HG03575 (cell line): Measurements from ENCODE around the gene DFFA.
A peak's percentile ranks its signal among the peaks of the same experiment; 100 is the strongest.

Experiments
- ATAC-seq: cut with Tn5 transposase; IDR thresholded peaks from one replicate; pipeline ENCODE4 v1.9.1; 2021; ENCODE audit not compliant: unreplicated experiment, insufficient number of reproducible peaks, low FRiP score; ENCODE audit errors: extremely low read depth

Gene DFFA, protein sequence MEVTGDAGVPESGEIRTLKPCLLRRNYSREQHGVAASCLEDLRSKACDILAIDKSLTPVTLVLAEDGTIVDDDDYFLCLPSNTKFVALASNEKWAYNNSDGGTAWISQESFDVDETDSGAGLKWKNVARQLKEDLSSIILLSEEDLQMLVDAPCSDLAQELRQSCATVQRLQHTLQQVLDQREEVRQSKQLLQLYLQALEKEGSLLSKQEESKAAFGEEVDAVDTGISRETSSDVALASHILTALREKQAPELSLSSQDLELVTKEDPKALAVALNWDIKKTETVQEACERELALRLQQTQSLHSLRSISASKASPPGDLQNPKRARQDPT

DNA sequence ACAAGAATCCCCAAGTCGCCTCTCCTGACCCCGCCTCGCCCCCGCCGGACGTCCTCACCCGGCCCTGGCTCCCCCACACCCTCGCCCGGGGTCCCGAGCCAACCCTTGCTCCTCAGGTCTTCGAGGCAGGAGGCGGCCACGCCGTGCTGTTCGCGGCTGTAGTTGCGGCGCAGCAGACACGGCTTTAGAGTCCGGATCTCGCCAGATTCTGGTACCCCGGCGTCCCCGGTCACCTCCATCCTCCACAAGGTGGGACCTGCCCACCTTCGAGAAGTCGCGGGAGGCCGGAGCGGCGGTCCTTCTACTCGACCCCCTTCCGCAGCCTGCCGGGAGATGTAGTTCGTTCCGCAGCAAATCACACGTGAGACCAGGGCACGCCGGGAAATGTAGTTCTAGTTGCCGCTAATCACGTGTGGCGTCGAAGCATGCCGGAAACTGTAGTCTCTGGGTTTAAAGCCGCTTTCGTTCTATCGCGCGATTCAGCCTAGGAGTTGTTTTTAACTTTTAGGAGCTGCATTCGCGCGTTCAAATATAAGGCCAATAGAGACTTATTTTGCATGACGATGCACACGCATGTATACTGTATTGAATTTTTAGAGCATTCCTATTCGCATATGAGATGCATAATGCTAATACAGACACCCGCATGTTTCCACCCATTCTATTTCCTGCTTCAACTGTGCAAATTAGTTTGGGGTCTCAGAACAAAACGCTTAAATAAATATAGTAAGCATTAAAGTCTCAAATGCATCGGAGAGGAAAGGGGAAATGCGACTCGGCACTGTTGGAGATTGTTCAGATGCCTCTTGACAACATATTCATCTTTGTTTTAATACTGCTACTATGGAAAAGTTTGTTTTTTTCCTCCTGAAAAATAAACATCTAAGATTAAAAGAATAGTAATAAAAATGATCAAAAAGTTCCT lies at the start of gene DFFA:
Gene DFFA (minus strand): TSS at position 310 of the 925 bp plus-strand sequence. CDS start 71 bp downstream, at position 239.
- ATAC-seq = no peak

DNA sequence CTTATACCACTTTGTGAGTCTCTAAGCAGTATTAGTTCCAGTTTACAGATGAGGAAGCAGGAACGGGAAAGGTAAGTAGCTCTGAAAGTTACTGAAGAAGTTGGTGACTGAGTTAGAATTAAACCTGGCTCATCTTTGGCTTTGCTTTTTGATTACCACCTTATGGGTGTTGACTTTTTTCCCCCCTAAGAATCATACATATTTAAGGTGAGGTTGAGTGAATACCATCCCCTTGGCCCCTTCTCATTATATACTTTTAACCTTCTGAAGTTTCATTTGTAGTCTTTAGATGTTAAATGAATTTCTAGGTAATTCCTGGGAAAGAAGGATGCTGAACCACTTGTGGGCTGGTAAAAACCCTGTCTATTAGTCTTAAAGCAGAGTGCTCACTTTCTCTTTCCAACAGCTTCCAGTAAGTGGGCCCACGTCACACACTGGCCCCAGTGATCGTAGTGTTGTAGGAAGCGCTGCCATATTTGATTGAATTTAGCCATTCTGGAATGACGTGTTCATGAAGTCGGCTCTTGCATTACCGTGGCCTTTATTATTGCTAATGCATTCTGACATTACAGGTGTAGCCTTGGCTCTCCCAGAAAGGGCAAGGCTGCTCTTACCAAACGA lies 49.3 kb upstream of the DFFA start:
- no peak for ATAC-seq

DNA sequence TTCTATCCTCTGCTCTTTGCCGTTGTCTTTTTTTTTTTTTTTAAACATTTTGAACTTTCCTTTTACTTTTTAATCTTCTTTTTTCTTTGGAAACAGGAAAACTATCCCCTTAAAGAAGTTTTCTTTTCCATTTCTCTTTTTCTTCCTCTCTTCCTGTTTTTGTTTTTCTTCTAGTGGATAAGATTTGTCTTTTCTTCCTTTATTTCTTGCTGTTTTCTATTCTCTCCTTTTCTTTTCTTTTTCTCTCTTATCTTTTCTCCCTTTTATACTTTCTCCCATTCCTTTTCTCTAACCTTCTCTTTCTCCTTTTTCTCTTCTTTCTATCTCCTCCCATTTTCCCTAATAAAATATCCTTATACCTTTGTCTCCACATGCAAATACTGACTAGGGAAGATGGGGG lies 48.6 kb upstream of the DFFA start:
- no peak for ATAC-seq

DNA sequence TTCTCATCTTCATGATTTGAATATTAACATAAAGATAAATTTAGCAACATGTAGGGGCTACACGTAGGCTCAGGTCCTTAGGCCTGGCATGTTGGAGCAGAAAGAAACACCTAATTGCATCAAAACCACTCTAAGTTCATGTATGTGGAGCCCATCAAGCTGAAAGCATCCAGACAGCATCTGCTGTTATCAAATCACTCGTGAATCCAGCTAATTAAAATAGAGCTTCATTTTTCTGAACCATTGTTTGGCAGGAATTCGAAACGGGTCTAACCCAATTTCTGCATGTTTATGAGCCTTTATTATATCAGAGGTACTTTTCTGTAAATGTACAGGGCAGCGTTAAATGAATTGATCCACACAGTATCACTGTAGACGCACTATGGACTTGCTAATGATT lies 48.2 kb upstream of the DFFA start:
- ATAC-seq = no peak

DNA sequence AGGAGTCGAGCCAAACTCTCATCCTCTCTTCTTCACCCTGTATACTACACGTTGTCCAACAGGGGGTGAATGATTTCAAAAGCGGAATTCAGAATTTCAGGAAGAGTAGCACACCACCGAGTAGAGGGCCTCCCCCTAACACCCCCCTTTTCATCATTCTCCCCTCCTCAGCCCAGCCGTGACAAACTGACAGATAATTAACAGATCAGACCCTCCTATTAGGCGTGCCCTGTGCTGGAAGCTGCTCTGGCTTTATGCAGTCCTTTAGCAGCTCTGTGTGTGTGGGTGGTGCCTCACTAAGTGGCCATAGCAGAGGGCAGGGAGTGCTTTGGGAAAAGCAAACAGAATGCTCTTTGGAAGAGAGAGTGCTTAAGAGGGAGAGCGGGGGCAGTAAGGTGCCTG lies 46.7 kb upstream of the DFFA start:
- no peak for ATAC-seq

DNA sequence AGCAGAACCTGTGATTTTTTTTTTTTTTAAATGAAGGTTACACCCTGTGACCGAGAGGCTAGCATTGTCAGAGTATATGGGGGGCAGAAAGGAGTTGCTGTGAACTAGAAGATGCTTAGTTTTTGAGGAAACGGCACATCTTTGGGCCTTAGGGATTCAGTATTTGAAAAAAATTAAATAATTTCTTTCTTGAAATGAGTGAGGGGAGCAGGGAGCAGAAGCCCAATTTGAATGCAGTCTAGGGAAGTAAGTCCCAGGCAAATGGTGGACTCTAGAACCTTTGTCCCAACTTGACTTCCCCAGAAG lies 45.3 kb upstream of the DFFA start:
- ATAC-seq = no peak

DNA sequence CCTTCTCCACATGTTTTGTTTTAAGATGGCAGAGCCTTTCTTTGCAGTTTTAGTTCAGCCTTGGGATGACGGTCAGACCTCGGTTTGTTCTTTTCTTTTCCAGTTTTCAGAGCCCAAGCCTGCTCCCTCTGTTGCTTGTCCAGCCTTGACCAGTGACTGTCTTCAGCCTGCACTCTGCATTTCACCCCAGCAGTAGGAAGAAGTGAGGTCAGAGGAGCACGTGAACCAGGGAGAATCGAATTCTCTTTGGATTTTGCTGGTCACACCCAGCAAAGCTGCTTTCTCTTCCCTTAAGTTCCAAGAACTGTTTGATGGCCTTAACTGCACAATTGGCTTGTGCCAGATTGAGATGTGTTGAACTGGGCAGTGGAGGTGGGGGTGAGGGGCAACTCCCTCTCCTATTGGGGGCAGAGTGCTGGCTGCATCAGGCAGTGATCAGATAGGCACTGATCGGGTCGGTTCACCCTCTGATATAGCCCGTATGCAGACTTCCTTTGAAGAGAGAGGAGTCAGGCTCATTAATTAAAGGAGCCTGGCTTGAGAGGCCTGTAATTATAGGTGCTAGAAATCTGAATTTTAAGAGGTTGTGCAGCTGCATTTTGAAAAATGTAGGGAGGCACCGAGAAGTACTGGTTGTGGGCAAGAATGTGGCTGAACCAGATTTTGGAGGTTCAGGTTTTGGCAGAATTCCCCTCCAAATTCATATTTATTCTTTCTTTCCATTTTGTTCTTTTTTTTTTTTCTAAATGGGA lies 44.8 kb upstream of the DFFA start:
- no peak for ATAC-seq

DNA sequence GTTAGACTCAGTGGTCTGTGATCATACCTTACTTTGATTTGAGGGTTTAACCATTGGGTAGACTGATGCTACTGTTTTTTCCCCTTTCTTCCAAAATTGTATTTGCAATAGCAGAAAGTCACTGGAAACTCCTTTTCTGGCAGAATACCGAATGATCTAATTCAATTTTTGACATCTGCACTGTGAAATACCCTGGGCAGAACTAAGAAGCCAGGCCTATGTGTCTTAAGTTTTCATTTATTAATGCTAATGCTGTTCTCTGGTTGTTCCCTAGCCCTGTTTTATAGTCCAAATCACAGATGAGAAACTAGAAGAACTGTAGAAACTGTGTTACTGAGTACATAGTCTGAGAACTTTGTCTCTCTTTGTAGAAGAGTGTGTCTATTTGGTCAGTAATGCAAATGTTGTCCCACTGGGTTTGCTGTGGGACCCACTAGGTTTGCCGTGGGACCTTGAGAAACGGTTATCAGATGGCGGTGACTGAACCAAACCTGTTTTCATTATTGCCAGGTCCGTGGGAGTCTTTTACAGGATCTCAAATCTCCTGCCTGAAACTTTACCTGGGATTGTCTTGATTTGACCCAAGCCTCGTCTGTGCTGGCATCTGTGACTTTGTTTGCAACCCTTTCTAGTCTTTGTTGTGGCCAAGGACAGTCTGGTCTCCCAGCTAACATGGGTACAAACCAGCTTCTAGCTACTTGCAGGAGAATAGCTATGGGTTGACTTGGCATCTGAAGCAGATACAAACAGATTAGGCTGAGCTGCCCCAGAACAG lies 43.8 kb upstream of the DFFA start:
- no peak for ATAC-seq

DNA sequence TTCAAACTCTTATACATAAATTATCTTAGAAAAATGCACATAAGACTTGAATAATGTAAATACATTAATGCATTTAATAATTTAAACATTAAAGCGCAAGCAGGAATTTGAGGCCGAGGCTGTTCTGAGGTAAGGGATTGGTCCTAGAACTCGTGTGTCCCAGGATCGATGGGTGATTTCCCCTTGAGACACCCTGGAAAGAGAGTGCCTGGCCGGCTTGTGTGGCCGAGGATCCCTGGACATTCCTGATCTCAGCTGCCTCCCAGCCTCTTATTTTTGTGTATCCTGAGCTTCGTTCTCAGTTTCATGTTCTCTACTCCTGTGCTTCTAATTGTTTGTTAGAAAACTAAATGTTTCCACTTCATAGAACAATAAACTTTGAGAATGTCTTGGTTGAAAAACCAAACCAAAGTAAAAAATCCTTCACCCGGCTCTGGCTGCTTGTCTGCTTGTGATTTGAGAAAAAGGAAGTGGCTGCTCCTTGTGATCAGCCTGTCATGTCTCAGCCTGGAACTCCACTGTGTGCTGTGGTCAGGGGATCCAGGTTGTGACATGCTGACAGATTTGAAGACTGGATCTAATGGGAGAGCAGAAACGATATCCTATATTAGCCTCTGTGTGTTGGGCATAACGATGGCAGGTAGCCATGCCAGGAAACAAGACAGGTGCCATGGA lies 43.1 kb upstream of the DFFA start:
- no peak for ATAC-seq

DNA sequence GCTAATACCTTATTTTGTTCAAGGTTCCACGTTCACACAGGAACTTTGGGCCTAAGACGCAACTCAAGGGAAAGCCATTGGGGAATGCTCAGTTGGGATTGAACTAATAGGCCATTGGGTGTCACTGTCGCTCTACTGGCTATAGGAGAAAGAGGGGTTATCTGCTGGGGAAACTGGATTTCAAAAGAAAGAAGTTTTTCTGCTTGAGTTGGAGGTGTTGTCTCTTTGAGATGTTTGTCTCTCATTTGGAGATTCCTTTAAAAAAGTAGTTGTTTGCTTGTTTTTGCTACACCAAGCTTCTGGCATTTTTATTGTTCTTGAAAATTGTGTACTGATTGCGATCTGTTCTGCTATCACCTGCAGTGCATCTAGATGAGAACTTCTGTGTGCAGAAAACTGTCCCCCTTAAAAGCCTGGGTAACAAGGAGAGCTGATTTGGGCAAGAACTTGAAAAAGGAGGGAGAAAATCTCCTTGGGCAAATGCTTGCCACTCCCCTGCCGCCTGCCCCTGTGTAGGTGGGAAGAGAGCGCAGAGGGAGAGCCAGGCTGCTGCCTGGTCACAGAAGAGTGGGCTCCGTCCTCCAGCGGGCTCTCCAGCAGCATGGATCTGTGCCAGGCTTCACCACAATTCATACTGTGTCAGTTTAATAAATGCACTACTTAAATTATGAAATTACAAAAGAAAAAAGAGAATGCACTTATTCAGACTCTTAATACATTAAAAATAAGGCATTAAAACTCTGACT lies 42.3 kb upstream of the DFFA start:
- no peak for ATAC-seq

DNA sequence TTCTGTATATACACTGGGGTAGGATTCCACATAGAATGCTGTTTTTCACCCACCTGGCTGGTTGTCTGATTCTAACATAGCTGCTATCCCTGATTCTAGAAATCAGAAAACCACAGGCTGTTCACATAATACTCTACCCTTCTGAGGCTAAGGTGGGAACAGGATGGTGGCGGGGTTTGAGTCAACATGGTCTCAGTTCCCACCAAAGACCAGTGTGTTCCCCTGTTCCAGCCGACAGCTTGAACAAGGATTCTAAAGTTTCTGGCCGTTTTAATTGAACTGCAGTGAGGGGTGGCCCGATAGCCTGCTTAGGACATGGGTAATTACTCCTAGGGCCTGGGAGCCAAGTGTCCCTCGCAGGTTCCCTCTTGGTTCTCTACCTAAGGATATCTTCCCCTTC lies 40.9 kb upstream of the DFFA start:
- ATAC-seq = no peak

DNA sequence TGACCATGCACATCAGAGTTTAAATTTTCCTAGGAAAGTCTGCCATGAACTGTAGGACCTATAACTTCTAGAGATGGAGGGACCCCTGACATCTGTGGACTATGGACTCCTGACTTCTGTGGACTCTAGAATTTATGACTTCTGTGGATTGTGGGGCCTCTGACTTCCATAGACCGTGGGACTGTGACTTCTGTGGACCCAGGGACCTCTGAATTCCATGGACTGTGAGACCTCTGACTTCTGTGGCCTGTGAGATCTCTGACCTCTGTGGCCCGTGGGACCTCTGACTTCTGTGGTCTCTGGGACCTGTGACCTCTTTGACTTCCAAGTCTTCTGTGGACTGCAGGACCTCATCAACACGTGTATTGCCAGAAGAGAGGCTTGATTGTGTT lies 39.2 kb upstream of the DFFA start:
- no peak for ATAC-seq

DNA sequence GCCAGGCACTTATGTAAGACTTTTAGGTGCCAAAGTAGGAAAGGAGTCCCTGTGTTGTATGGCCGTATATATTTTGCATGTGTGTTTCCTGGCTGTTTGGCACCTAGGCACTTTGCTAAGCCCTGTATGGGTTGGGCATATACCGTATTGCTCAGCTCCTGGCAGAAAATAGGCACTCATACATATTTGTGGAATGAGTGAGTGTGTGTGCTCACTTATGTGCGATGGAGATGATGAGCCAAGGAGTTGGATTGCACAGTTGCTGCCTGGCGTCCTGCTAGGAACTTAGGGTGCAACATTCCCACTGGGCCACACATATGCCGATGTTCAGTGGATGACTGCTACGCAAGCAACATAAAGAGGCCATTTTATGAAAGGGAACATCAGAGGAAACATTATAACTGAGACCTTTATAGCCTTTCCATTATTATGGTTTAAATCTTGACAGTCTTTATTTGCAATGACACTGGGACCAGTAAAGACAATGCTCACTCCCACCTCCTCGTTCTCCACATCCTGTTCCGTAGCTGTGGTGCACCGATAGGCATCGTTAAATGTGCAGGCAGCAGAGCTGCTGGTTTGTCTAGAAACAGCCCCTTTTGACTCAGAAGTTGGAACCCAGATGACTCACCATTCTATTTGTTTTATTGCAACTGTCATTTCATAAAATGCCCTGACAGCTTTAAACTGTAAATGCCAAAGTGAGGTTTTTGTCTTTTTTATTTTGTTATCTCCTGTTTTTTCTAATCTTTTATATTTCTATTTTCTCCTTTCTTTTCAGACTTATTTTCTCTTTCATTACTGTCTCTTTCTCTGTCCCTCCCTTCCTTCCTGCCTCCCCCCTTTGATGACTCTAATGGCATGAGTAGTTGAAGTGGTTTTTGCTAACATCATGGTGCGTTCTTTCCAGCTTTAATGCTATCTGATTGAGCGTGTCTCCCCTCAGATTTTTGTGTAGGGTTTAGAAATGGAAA lies 38.5 kb upstream of the DFFA start:
- peak; percentile 42 for ATAC-seq

DNA sequence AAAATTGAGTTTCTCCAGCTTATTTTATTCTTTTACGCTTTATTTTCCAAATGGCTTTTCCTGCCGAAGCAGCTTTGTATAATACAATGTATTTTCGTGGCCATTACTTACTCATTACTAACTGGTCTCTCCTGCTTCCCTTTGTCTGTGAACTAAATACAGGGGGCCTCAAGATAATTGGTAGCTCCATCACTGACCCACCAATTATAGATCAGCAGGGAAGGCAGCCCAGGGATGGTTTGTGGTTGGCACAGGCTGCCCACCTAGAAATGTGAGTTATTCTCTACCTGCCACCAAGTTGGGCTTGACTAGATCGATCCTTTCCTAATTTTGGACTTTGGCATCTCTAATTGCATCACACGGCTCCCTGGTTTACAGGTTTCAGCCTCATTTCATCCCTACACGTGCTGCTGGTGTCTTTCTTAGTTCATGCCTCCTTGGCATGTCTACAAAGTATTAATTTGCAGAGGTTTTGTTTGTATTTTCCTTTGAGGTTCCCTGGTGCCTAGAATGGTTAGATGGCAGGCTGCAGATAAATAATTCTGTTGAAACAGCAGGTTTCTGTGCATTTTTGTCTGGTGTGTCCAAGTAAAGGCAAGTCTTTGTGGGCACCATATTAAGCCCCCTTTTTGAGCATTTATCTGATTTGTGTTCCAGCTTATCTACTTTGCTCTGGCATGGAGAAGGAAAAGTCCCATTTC lies 37.6 kb upstream of the DFFA start:
- no peak for ATAC-seq

DNA sequence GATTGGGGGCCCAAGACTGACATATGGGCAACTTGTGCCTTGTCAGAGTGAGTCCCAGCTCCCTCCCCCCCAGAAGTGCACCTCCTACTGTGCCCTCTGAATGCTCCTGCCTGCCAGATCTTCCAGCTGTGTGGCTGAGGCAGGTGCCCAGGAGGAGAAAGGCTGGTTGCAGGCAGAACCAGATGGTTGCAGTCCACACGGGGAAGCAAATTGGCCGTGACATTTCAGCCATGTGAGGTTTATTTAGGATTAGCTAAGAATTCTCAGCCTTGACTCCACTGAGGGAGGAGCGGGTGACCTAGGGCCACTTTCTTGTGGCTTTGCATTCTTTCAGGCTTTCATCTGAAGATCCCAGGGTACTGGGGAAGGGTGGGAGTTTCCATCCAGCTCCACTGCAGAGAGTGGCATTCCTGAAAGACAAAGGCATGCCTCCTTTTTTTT lies 36.2 kb upstream of the DFFA start:
- no peak for ATAC-seq
